Right atrium auricular region (tissue), 2 donors: ENCODE results near the gene PTGER3. TPM values are rescaled to one million over a fixed set of nuclear protein-coding genes. Genes with fewer than 3 reads are reported as not detected.

ENCODE experiments used
- DNase-seq: peaks from one replicate; pipeline ENCODE4 v3.0.0-alpha.2; 2019; ENCODE audit warnings: low spot score
- H3K27ac ChIP-seq, 2 donors: fragments of 200-600 bp; sonication (generic); 1 replicate in 1 of 2; 2 replicates in 1 of 2; pipeline ENCODE4 v1.5.1; 2016 to 2019
- H3K27me3 ChIP-seq, 2 donors: fragments of 200-600 bp; sonication (generic); one replicate each; pipeline versions ENCODE4 v1.5.1 to v1.6.0; 2017 to 2019
- H3K36me3 ChIP-seq: fragments of 200-600 bp; sonication (generic); one replicate; pipeline ENCODE4 v1.5.1; 2016
- H3K4me1 ChIP-seq, 2 donors: fragments of 200-600 bp; sonication (generic); one replicate each; pipeline versions ENCODE4 v1.5.1 to v1.6.0; 2017 to 2019
- H3K4me3 ChIP-seq, 2 donors: fragments of 200-600 bp; sonication (generic); 1 replicate in 1 of 2; 2 replicates in 1 of 2; pipeline ENCODE4 v1.5.1; 2017 to 2019; ENCODE audit warnings: mild to moderate bottlenecking in 1 of 2, moderate library complexity in 1 of 2
- H3K9me3 ChIP-seq, 2 donors: fragments of 200-600 bp; sonication (generic); one replicate each; pipeline ENCODE4 v1.5.1; 2019
- total RNA-seq, 2 donors: library from RNA; depleted of rRNA; stranded (reverse); fragments of >200 nt; gene quantifications; one replicate each; pipeline ENCODE4 v1.1.0, GENCODE V29; 2016
- TF ChIP-seq, protein P1 (sequence below), 2 donors: fragments of 200-600 bp; sonication (generic); IDR thresholded peaks; one replicate each; pipeline ENCODE4 v1.5.1; 2019; ENCODE audit warnings: antibody characterized with exemption in 2 of 2

PTGER3 gene
- total RNA-seq, 2 donors from 2014 or later: 0.52 to 4.6 TPM

DNA sequence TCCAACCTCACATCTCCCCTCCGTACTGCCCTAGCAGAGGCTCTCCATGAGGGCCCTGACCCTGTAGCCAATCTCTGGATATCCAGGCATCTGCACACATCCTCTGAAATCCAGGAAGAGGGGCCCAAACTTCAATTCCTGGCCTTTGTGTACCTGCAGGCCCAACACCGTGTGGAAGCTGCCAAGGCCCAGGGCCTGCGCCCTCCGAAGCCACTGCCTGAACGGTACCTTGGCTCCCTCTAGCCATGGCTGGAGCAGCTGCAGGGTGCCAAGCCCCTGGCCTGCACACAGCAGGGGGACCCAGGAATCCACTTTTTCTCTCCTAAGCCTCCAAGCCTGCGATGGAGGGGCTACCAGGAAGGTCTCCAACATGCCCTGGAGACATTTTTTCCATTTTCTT lies 84.2 kb downstream of the PTGER3 start:
- no peaks in the 10 kb centered on the region for H3K9me3 ChIP-seq
- TF ChIP-seq, protein P1, sequence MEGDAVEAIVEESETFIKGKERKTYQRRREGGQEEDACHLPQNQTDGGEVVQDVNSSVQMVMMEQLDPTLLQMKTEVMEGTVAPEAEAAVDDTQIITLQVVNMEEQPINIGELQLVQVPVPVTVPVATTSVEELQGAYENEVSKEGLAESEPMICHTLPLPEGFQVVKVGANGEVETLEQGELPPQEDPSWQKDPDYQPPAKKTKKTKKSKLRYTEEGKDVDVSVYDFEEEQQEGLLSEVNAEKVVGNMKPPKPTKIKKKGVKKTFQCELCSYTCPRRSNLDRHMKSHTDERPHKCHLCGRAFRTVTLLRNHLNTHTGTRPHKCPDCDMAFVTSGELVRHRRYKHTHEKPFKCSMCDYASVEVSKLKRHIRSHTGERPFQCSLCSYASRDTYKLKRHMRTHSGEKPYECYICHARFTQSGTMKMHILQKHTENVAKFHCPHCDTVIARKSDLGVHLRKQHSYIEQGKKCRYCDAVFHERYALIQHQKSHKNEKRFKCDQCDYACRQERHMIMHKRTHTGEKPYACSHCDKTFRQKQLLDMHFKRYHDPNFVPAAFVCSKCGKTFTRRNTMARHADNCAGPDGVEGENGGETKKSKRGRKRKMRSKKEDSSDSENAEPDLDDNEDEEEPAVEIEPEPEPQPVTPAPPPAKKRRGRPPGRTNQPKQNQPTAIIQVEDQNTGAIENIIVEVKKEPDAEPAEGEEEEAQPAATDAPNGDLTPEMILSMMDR (IDR thresholded peaks at IDR 0.05): no peak
- DNase-seq: no peak
- H3K36me3 ChIP-seq: no peaks in the 10 kb centered on the region
- no peaks in the 10 kb centered on the region for H3K27me3 ChIP-seq
- no peak overlapping the region for H3K27ac ChIP-seq
- no peak overlapping the region for H3K4me3 ChIP-seq
- no peaks in the 10 kb centered on the region for H3K4me1 ChIP-seq

DNA sequence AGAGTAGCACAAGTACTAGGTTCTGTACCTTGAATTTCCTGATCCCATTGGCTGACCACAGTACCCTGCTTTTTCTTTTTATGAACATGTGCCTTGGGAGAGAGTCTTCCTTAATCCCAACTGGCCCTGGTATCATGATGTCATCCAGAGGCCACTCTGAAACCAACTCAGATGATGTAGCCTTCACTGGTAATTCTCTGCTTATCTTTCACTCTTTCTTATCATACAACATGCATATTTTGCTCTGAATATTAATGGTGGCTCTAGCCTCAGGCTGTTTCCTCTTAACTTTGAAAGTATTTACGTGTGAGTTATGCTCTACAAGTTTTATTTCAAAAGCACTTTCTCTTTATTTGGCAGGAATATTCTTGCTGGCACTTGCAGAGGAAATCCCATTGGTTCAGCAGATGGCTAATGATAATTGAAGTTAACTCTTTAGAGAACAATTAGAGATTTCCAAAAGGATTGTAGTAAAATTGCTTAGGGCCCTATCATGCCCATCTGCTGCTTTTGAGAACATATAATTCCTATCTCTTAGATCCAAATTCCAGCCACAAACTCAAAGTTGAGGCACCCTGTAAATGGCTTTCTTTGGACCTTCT lies 86.1 kb downstream of the PTGER3 start:
- Histone ChIP-seq H3K27ac (no peak overlapping the region), H3K4me3 (no peak overlapping the region), H3K9me3 (no peaks in the 10 kb centered on the region), H3K4me1 (no peaks in the 10 kb centered on the region), H3K36me3 (no peaks in the 10 kb centered on the region), H3K27me3 (no peaks in the 10 kb centered on the region)
- DNase-seq: no peak
- TF ChIP-seq, protein P1 (IDR thresholded peaks at IDR 0.05): no peak

DNA sequence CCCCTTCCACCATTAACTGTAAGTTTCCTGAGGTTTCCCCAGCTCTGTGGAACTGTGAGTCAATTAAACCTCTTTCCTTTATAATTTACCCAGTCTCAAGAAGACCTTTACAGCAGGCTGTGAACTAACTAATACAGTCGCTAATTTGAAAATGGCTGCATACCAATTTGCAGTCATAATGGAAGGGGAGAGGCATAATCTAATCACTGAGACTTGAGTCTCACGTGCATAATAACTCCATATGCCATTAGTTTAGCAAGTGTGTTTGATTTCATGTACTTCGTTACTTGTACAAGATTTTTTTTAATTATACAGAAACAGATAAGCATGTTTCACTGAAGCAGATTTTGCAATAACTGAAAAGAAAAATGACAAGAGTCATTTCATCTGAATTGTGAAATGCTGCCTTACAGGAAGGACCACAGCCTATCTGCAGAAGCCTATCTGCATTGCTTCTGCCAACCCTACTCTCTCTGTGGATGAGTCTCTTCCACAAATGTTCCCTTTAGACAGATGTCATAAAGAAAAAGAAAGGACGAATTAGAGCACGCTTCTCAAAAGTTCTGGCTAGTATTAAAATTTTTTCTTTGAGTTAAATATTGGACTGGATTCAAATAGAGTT lies 99.1 kb downstream of the PTGER3 start:
- Histone ChIP-seq H3K27ac (no peak overlapping the region), H3K4me3 (no peak overlapping the region)

DNA sequence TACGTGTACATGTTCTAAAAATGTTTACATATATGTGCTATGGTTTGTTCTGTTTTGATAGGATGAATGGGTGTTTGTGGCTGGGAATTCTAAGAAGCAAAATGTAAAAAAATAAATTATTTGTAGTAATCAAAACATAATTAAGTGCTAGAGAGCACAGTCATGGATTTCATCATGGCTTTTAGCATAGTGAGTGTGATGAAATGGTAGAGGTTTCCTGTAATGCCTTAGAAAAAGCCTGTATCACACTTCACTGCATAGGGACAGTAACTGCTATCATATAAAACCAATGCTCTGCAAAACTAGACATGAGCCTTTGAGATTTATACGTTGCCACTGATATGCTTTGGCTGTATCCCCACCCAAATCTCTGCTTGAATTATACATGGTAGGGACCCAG lies 99.8 kb downstream of the PTGER3 start:
- TF ChIP-seq, protein P1 (IDR thresholded peaks at IDR 0.05): no peak
- Histone ChIP-seq H3K4me1 (no peaks in the 10 kb centered on the region), H3K4me3 (no peak overlapping the region), H3K27me3 (no peaks in the 10 kb centered on the region), H3K36me3 (no peaks in the 10 kb centered on the region), H3K27ac (no peak overlapping the region), H3K9me3 (no peaks in the 10 kb centered on the region)
- DNase-seq: no peak

More for the DNA sequence above, 99.1 kb downstream of the PTGER3 start:
- no peak for DNase-seq
- Histone ChIP-seq H3K4me1 (no peaks in the 10 kb centered on the region), H3K9me3 (no peaks in the 10 kb centered on the region), H3K36me3 (no peaks in the 10 kb centered on the region), H3K27me3 (no peaks in the 10 kb centered on the region)
- TF ChIP-seq, protein P1 (IDR thresholded peaks at IDR 0.05): no peak

DNA sequence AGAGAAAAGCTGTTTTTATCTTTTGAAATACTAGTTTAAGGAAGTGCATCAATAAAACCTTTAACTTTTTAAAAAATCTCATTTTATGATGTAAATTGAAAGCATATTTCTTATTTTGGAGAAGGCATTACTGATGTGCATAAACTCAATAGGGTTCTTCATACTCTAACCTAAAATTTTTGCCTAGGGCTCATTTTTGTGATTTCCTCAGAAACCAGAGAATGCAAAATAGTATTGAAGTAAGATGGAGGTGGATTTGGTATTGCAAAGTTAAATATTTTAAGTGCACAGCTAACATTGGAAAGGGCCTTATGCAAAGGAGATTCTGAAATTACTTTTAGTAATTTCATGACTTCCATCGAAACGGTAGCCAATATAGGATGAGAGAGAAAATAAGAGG lies 101.9 kb downstream of the PTGER3 start:
- H3K27me3 ChIP-seq: no peaks in the 10 kb centered on the region
- TF ChIP-seq, protein P1 (IDR thresholded peaks at IDR 0.05): no peak
- H3K4me3 ChIP-seq: no peak overlapping the region
- no peaks in the 10 kb centered on the region for H3K36me3 ChIP-seq
- H3K9me3 ChIP-seq: no peaks in the 10 kb centered on the region
- H3K27ac ChIP-seq: no peak overlapping the region
- H3K4me1 ChIP-seq: no peaks in the 10 kb centered on the region
- no peak for DNase-seq

DNA sequence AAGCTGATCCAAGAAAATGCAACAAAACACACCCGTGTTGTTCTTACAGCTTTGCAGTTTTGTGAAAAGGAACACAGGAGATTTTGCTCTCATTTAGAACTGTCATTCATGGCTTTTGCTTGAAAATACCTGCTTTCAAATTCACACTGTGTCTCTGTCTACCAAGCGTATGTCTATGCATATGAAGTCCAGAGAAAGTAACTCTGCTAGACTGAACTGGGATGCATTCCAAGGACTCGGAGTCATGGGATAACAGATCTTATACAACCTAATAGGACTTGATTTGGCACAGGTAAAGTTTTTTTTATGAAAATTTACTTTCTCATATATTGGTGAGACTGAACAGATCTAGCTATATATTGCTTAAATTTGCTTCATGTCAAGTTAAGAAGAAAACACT lies 102.4 kb downstream of the PTGER3 start:
- DNase-seq: no peak
- no peaks in the 10 kb centered on the region for H3K27me3 ChIP-seq
- no peaks in the 10 kb centered on the region for H3K36me3 ChIP-seq
- no peaks in the 10 kb centered on the region for H3K9me3 ChIP-seq
- TF ChIP-seq, protein P1 (IDR thresholded peaks at IDR 0.05): no peak
- no peak overlapping the region for H3K4me3 ChIP-seq
- no peaks in the 10 kb centered on the region for H3K4me1 ChIP-seq
- no peak overlapping the region for H3K27ac ChIP-seq
